Activated effector memory CD4-positive, alpha-beta T cell treated with anti-CD3 and anti-CD28 coated beads, Interleukin-2, amount 50 U/mL, for 16 hours (primary cell): Measurements from ENCODE around the gene METTL9.
A peak's percentile ranks its signal among the peaks of the same experiment; 100 is the strongest.
"Not testable (repeated sequence)": the region's sequence is repeated elsewhere in the genome, so short reads cannot be mapped to it uniquely, and the experiment has no call there.

Source experiments
- DNase-seq: peaks from one replicate; pipeline ENCODE4 v3.0.0-alpha.2; 2020

The METTL9 gene

GRCh38 chr16:21639493-21639892 is 40.1 kb downstream of the METTL9 start:
- DNase-seq: no peak

GRCh38 chr16:21641916-21642315 is 42.5 kb downstream of the METTL9 start:
- DNase-seq: no peak

DNA sequence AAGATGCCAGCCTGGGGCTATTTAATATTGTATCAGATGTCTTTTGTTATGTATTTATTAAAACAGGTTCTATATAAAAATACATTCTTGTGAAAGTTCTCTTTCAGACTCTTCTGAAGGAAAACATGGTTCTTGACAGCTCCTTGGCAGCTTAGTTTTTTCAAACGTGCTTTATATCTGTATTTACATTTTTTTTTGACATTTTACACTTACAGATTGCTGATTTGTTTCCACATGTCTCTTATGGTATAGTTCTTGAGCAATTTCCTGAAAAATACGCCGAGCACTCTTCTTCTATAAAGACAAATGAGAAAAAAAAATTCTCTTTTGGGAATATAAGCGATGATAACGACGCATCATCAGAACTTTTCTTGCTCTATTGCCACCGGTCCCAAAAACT is 43.5 kb downstream of the METTL9 start:
- no peak for DNase-seq

- DNase-seq: no peak
These were observed 44.4 kb downstream of the METTL9 start for GRCh38 chr16:21643785-21644184.

DNA sequence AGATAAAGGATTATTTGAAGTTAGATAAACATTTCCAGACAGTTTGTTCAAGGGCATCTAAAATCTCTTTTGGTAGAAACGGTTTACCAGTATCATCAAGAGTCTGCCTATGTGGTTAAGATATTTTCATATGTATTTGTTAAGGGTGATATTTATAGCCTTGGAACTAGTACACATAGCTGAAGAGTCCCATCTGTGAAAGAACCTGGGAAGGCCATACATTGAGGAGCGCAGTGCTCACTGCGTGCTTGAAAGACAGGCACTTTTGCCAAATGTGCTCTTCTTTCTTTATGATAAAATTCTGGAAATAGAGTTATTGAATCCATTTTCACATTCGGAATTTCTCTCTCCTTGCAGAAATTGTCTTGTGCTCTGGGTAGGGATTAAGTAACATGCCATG is 45.3 kb downstream of the METTL9 start:
- DNase-seq: no peak

DNA sequence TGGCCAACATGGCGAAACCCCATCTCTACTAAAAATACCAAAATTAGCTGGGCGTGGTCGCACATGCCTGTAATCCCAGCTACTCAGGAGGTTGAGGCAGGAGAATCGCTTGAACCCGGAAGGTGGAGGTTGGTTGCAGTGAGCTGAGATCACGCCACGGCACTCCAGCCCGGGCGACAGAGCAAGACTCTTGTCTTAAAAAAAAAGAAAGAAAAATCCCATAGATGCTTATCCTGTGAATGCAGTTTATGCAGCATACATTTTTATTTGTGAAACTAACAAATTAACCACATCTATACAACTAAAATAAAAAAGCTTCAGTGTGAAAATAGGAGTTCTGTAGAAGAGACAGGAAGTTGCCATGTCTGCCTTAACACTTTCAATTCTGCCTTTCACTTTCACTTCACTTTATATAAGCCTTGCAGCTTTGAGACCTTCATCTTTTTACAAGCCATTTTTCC is 45.9 kb downstream of the METTL9 start:
- peak; percentile 74 for DNase-seq

- no peak for DNase-seq
These were observed 46.7 kb downstream of the METTL9 start for GRCh38 chr16:21646091-21646490.

- peak; percentile 90 for DNase-seq
These were observed 47.6 kb downstream of the METTL9 start for GRCh38 chr16:21646721-21647561.

GRCh38 chr16:21647562-21648164 is 48.3 kb downstream of the METTL9 start:
- DNase-seq: no peak

DNA sequence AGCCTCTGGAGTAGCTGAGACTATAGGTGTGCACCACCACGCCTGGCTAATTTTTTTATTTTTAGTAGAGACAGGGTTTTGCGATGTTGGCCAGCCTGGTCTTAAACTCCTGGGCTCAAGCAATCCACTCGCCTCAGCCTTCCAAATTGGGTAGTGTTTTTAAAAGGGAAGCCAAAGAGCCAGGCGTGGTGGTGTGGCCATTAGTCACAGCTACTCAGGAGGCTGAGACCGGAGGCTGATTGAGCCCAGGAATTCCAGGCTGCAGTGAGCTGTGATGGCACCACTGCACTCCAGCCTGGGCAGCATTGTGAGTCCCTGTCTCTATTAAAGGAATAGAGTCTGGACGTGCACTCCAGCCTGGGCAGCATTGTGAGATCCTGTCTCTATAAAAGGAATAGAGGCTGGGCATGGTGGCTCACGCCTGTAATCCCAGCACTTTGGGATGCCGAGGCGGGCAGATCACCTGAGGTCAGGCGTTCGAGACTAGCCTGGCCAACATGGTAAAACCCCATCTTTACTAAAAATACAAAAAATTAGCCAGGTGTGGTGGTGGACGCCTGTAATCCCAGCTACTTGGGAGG is 50.5 kb downstream of the METTL9 start:
- not testable (repeated sequence) for DNase-seq

- no peak for DNase-seq
These were observed 51.1 kb downstream of the METTL9 start for GRCh38 chr16:21650521-21650920.

GRCh38 chr16:21651515-21651914 is 52.1 kb downstream of the METTL9 start:
- no peak for DNase-seq

DNA sequence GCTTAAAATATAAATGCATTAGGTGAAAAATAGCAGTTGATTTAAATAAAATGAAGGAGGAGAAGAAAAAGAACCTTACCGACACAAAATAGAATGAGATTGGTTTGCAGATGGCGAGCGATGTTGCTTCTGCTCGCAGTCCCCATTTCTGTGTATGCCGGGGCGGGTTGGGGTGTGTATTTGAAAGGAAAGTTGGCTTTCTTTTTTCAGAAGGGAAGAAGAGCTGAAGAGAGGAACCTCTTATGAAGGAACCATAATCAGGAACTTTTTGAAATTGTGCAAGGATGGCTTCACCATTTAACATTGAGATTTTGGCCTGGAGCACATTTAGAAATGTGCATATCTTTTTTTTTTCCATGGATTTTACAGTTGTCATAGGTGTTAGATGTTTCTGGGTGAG is 53.1 kb downstream of the METTL9 start, which contains the start of gene IGSF6:
Gene IGSF6, minus strand, starts transcription at position 156 of the 400 bp plus-strand sequence. Its CDS starts 10 bp downstream, at position 146.
- no peak for DNase-seq

DNA sequence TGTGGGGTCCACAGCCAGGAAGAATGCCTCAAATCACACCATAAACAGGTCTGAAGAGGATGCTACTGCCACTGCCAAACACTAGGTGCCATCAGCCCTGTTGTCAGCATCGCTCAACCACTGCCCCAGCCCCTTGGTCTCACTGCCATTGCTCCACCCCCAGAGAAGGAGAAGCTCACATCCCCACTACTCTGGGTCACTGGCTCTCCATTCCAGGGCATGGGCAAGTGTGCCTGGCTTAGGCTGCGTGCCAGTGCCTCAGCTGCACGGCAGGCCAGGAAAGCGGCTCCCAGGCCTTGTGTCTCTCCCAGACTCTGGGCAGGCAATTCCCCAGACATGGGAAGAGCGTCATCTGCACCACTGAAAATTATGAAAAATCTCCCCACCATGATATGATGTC is 54.2 kb downstream of the METTL9 start:
- DNase-seq: no peak

GRCh38 chr16:21654466-21654865 is 55.1 kb downstream of the METTL9 start:
- no peak for DNase-seq

- DNase-seq: no peak
These were observed 55.5 kb downstream of the METTL9 start for GRCh38 chr16:21654881-21655280.

- DNase-seq: peak; percentile 68
These were observed 57.7 kb downstream of the METTL9 start for GRCh38 chr16:21656795-21657768.

DNA sequence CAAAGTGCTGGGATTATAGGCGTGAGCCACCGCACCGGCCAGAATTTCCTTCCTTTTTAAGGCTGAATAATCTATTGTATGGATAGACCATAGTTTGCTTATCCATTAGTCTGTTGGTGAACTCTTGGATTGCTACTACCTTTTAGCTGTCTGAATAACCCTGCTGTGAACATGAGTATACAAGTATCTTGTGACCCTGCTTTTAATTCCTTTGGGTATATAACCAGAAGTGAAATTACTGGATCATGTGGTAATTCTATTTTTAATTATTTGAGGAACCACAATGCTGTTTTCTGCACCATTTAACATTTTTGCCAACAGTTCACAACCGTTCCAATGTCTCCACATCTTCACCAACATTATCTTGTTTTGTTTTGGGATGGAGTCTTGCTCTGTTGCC is 59.7 kb downstream of the METTL9 start:
- no peak for DNase-seq

GRCh38 chr16:21663889-21664647 is 64.7 kb downstream of the METTL9 start, which contains the start of gene OTOA:
Gene OTOA (plus strand): TSS chr16:21663968. CDS start chr16:21678515, 14,547 bp downstream.
- DNase-seq: peak; percentile 70

- DNase-seq: no peak
These were observed 65.6 kb downstream of the METTL9 start for GRCh38 chr16:21664801-21665492.

DNA sequence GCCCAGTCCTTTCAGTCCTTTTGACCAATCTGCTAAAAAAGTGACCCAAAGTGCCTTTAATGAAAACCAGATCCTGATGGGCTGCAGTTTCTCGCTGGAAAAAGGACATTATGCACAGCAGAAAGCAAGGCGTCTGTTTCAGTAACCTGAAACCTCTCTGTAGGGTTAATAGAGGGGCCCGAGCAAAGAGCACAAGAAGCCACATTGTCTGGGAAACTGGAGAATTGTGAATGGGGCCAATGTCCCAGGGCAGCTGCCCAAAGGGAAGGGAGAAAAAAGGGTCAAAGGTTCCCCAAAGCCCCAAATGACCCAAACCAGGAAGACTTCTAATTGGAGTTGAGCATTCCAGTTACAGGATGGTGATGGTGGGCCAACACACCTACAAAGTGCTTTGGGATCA is 67.4 kb downstream of the METTL9 start:
- no peak for DNase-seq
